Loucy (cell line): ENCODE measurements around the gene BMPER.

Source experiments
- H2AFZ ChIP-seq: fragments of 200-600 bp; sonication (generic); 2 replicates; pipeline ENCODE4 v1.6.0; 2016; ENCODE audit warnings: antibody characterized with exemption, mild to moderate bottlenecking, low read length, moderate library complexity
- H3F3A ChIP-seq: fragments of 200-600 bp; 2 replicates; pipeline ENCODE4 v1.6.0; 2016; ENCODE audit warnings: antibody characterized with exemption, low read depth, mild to moderate bottlenecking
- H3K27me3 ChIP-seq: fragments of 200-600 bp; sonication (generic); 2 replicates; pipeline ENCODE4 v1.6.1; 2014; ENCODE audit warnings: low read length, mild to moderate bottlenecking; ENCODE audit not compliant: insufficient read depth, poor library complexity, severe bottlenecking
- H3K36me3 ChIP-seq: fragments of 200-600 bp; sonication (generic); 2 replicates; pipeline ENCODE4 v1.6.1; 2016; ENCODE audit warnings: low read length; ENCODE audit not compliant: insufficient read depth
- H3K4me1 ChIP-seq: fragments of 200-600 bp; sonication (generic); 2 replicates; pipeline ENCODE4 v1.5.1; 2014; ENCODE audit warnings: low read length, mild to moderate bottlenecking; ENCODE audit not compliant: insufficient read depth, poor library complexity, severe bottlenecking
- H3K4me2 ChIP-seq: fragments of 200-600 bp; sonication (generic); 2 replicates; pipeline ENCODE4 v1.6.0; 2014; ENCODE audit warnings: antibody characterized with exemption, low read length, low read depth, mild to moderate bottlenecking; ENCODE audit not compliant: poor library complexity, severe bottlenecking
- H3K4me3 ChIP-seq: fragments of 200-600 bp; sonication (generic); 2 replicates; pipeline ENCODE4 v1.5.1; 2014; ENCODE audit warnings: low read length, mild to moderate bottlenecking, mixed read lengths; ENCODE audit not compliant: poor library complexity, severe bottlenecking
- H3K79me2 ChIP-seq: fragments of 200-600 bp; sonication (generic); 2 replicates; pipeline ENCODE4 v1.6.1; 2014; ENCODE audit warnings: low read length; ENCODE audit not compliant: insufficient read depth
- H3K9ac ChIP-seq: fragments of 200-600 bp; sonication (generic); 2 replicates; pipeline ENCODE4 v1.6.0; 2014; ENCODE audit warnings: mild to moderate bottlenecking, low read depth, low read length, moderate library complexity; ENCODE audit not compliant: poor library complexity, severe bottlenecking
- H3K9me2 ChIP-seq: fragments of 200-600 bp; sonication (generic); replicated peaks from 2 replicates; pipeline ENCODE4 v1.6.1; 2016; ENCODE audit warnings: low read depth, low read length, mixed read lengths
- H3K9me3 ChIP-seq: fragments of 200-600 bp; sonication (generic); 2 replicates; pipeline ENCODE4 v1.6.1; 2014; ENCODE audit warnings: mild to moderate bottlenecking, antibody characterized with exemption, low read length, low read depth; ENCODE audit not compliant: insufficient read depth
- H4K20me1 ChIP-seq: fragments of 200-600 bp; sonication (generic); 2 replicates; pipeline ENCODE4 v1.6.0; 2014; ENCODE audit warnings: antibody characterized with exemption, low read length, mild to moderate bottlenecking; ENCODE audit not compliant: insufficient read depth, poor library complexity, severe bottlenecking
- CTCF ChIP-seq: fragments of 200-600 bp; sonication (generic); conservative IDR thresholded peaks from 2 replicates; pipeline ENCODE4 v1.5.1; 2014; ENCODE audit warnings: mild to moderate bottlenecking, antibody characterized with exemption, low read length
- EZH2phosphoT487 ChIP-seq: fragments of 200-600 bp; IDR thresholded peaks from 2 replicates; pipeline ENCODE4 v1.6.1; 2018; ENCODE audit warnings: antibody characterized with exemption, mild to moderate bottlenecking, moderate library complexity, borderline replicate concordance

BMPER gene

GRCh38 chr7:34022626-34023025, 117.3 kb downstream of the BMPER start:
- no peaks in the 10 kb centered on the region for H3K4me1 ChIP-seq
- H3K9ac ChIP-seq: no peak overlapping the region
- no peaks in the 10 kb centered on the region for H3K36me3 ChIP-seq
- TF ChIP-seq EZH2phosphoT487: no peak
- no peak for TF ChIP-seq CTCF
- H3F3A ChIP-seq: no peaks in the 10 kb centered on the region
- H3K27me3 ChIP-seq: no peaks in the 10 kb centered on the region
- H3K4me2 ChIP-seq: no peak overlapping the region
- H2AFZ ChIP-seq: no peak overlapping the region
- H3K9me3 ChIP-seq: no peaks in the 10 kb centered on the region
- no peaks in the 10 kb centered on the region for H3K9me2 ChIP-seq
- no peak overlapping the region for H3K4me3 ChIP-seq
- H4K20me1 ChIP-seq: no peaks in the 10 kb centered on the region
- no peaks in the 10 kb centered on the region for H3K79me2 ChIP-seq

- Histone ChIP-seq H3F3A (no peaks in the 10 kb centered on the region), H3K4me3 (no peak overlapping the region), H3K79me2 (no peaks in the 10 kb centered on the region), H2AFZ (no peak overlapping the region), H3K4me1 (no peaks in the 10 kb centered on the region), H3K4me2 (no peak overlapping the region), H3K9me2 (no peaks in the 10 kb centered on the region), H3K36me3 (no peaks in the 10 kb centered on the region), H3K9ac (no peak overlapping the region), H3K27me3 (no peaks in the 10 kb centered on the region), H4K20me1 (no peaks in the 10 kb centered on the region), H3K9me3 (no peaks in the 10 kb centered on the region)
- TF ChIP-seq EZH2phosphoT487 (no peak), CTCF (no peak)
These were observed 120.3 kb downstream of the BMPER start for GRCh38 chr7:34025600-34025999.

GRCh38 chr7:34026481-34027190, 121.3 kb downstream of the BMPER start:
- no peaks in the 10 kb centered on the region for H3K27me3 ChIP-seq
- no peaks in the 10 kb centered on the region for H3K9me2 ChIP-seq
- H3K9me3 ChIP-seq: no peaks in the 10 kb centered on the region
- no peaks in the 10 kb centered on the region for H3K4me1 ChIP-seq
- H3K36me3 ChIP-seq: no peaks in the 10 kb centered on the region
- H3F3A ChIP-seq: no peaks in the 10 kb centered on the region
- H2AFZ ChIP-seq: no peak overlapping the region
- no peaks in the 10 kb centered on the region for H3K79me2 ChIP-seq
- H4K20me1 ChIP-seq: no peaks in the 10 kb centered on the region
- no peak overlapping the region for H3K4me2 ChIP-seq
- H3K4me3 ChIP-seq: no peak overlapping the region
- no peak overlapping the region for H3K9ac ChIP-seq
- no peak for TF ChIP-seq EZH2phosphoT487
- TF ChIP-seq CTCF: no peak
